H1 (cell line): ENCODE data around the gene TNFRSF13B. TPM values are rescaled to one million over a fixed set of nuclear protein-coding genes. Genes with fewer than 3 reads are reported as not detected.

ENCODE experiments used
- EGR1 ChIP-seq: IDR thresholded peaks from 2 replicates; pipeline ENCODE4 v1.6.1; 2011; ENCODE audit warnings: low read depth, low read length, borderline replicate concordance
- GTF2F1 ChIP-seq: IDR thresholded peaks from 2 replicates; pipeline ENCODE4 v1.6.1; 2012; ENCODE audit warnings: low read depth, low read length, improper control_type of control experiment, borderline replicate concordance
- JUN ChIP-seq: IDR thresholded peaks from 2 replicates; pipeline ENCODE4 v1.6.1; 2011; ENCODE audit warnings: low read depth, mild to moderate bottlenecking, improper control_type of control experiment, low read length
- KDM4A ChIP-seq: IDR thresholded peaks from one replicate; pipeline ENCODE4 v1.7.1; 2012; ENCODE audit warnings: low read depth, mild to moderate bottlenecking, moderate library complexity, low read length, inconsistent platforms; ENCODE audit not compliant: severe bottlenecking
- TCF12 ChIP-seq: IDR thresholded peaks from 2 replicates; pipeline ENCODE4 v1.6.1; 2011; ENCODE audit warnings: low read depth, mild to moderate bottlenecking, low read length
- polyA plus RNA-seq, 7 experiments: library from polyadenylated mRNA; depleted of rRNA in 3 of 7; stranded (reverse) in 5 of 7; unstranded in 2 of 7; fragments of >200 nt in 5 of 7; fragments of 200-250 nt in 2 of 7; gene quantifications; 1 replicate in 5 of 7; 2 replicates in 1 of 7; 4 replicates in 1 of 7; pipeline versions ENCODE4 v1.2.1 to v1.2.3, GENCODE V29; 2011 to 2013; ENCODE audit warnings: missing spikeins in 2 of 7, mixed read lengths in 2 of 7
- total RNA-seq: library from RNA; stranded (reverse); fragmentation: NEBNext Ultra II Directional; extraction: Animal tissue kit (Norgen Biotek cat#: 25700); gene quantifications from 2 replicates; pipeline ENCODE4 v1.2.1, GENCODE V29; 2021

Gene TNFRSF13B
- total and polyA plus RNA-seq, 2 of the 8 experiments (the other 6 are each of a cell fraction or from before 2014, with no cell fraction given), result not detected

DNA sequence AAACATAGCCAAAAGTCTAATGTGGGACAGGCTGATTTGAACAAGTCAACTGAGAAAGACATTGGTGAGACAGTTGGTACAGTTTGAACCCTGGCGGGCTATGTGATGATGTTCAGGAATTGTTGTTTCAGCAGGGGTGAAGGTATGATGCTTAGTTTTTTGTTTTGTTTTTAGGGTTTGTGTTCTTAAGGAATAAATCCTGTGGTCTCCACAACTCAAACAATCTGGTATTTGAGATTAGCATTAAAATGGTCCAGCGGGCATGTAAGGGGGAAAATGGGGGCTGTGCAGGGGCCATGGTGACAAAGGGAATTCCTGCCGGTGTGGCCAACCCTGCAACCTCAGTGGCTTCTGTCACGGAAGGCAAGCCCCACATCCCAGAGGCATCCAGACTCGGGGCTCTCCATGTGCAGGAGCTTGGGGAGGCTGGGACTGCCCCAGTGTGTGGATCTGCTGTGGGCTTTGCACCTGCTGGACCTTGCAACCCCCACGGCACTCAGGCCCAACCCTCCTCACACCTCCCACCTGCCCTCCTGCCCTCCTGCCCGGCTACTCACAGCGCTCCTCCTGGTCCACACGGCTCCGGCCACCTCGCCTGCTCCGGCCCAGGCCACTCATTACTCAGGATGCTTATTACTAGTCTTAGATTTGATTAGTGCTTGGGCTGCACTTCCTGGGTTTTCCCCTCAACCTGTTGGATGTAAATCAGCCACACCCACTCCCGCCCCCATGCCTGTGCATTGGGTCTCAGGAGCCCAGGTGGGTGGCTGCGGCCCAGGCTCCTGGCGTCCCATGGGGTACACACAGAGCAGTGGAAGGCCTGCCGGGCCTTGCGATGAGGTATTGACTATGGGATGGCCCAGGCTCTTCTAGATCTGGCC lies at the start of gene TNFRSF13B (continued):
- no peak for TF ChIP-seq KDM4A
- TF ChIP-seq GTF2F1, result no peak
- no peak for TF ChIP-seq EGR1
- no peak for TF ChIP-seq TCF12
- TF ChIP-seq JUN, result no peak
